Gastrocnemius medialis (tissue), 4 donors: ENCODE results near the gene TIMM17A.

Source experiments
- POLR2A ChIP-seq, 2 donors: fragments of 450-650 bp; IDR thresholded peaks; one replicate each; pipeline ENCODE4 v1.6.1; 2017; ENCODE audit warnings: antibody characterized with exemption in 2 of 2, mild to moderate bottlenecking in 2 of 2, moderate library complexity in 2 of 2
- TF ChIP-seq, protein P1 (sequence below), 5 experiments: fragments of 450-650 bp in 3 of 5; fragments of 200-600 bp in 2 of 5; sonication (generic) in 2 of 5; IDR thresholded peaks in 4 of 5; conservative IDR thresholded peaks in 1 of 5; 1 replicate in 4 of 5; 2 replicates in 1 of 5; pipeline ENCODE4 v1.5.1; 2016 to 2019; ENCODE audit warnings: antibody characterized with exemption in 5 of 5, mild to moderate bottlenecking in 3 of 5, moderate library complexity in 3 of 5

GRCh38 chr1:202012544-202013478, 57.5 kb downstream of the TIMM17A start:
- no peak for TF ChIP-seq POLR2A (IDR thresholded peaks at IDR 0.05)
- TF ChIP-seq, protein P1, sequence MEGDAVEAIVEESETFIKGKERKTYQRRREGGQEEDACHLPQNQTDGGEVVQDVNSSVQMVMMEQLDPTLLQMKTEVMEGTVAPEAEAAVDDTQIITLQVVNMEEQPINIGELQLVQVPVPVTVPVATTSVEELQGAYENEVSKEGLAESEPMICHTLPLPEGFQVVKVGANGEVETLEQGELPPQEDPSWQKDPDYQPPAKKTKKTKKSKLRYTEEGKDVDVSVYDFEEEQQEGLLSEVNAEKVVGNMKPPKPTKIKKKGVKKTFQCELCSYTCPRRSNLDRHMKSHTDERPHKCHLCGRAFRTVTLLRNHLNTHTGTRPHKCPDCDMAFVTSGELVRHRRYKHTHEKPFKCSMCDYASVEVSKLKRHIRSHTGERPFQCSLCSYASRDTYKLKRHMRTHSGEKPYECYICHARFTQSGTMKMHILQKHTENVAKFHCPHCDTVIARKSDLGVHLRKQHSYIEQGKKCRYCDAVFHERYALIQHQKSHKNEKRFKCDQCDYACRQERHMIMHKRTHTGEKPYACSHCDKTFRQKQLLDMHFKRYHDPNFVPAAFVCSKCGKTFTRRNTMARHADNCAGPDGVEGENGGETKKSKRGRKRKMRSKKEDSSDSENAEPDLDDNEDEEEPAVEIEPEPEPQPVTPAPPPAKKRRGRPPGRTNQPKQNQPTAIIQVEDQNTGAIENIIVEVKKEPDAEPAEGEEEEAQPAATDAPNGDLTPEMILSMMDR (IDR thresholded peaks at IDR 0.05 in 4 of 5, conservative IDR thresholded peaks at IDR 0.05 in 1 of 5), result no peak
